Hepatocyte (in vitro differentiated cells): Measurements from ENCODE around the gene ZNF865. TPM values are rescaled to one million over a fixed set of nuclear protein-coding genes. Genes with fewer than 3 reads are reported as not detected.

Experiments used
- DNase-seq: peaks from one replicate; pipeline ENCODE4 v3.0.0-alpha.2; 2016; ENCODE audit warnings: low spot score
- H2AFZ ChIP-seq: fragments of 200-600 bp; sonication (generic); 2 replicates; pipeline ENCODE4 v1.6.0; 2016; ENCODE audit warnings: antibody characterized with exemption, mild to moderate bottlenecking
- H3K27ac ChIP-seq: fragments of 200-600 bp; sonication (generic); 2 replicates; pipeline ENCODE4 v1.5.1; 2016; ENCODE audit warnings: mild to moderate bottlenecking
- H3K27me3 ChIP-seq: fragments of 200-600 bp; sonication (generic); 2 replicates; pipeline ENCODE4 v1.6.1; 2016
- H3K36me3 ChIP-seq: fragments of 200-600 bp; sonication (generic); replicated peaks from 2 replicates; pipeline ENCODE4 v1.5.1; 2016; ENCODE audit warnings: low read depth; ENCODE audit not compliant: insufficient read depth
- H3K4me1 ChIP-seq: fragments of 200-600 bp; sonication (generic); 2 replicates; pipeline ENCODE4 v1.5.1; 2016; ENCODE audit warnings: mild to moderate bottlenecking, moderate library complexity; ENCODE audit not compliant: insufficient read depth
- H3K4me2 ChIP-seq: fragments of 200-600 bp; sonication (generic); 2 replicates; pipeline ENCODE4 v1.6.0; 2016
- H3K4me3 ChIP-seq: fragments of 200-600 bp; sonication (generic); 2 replicates; pipeline ENCODE4 v1.5.1; 2016; ENCODE audit warnings: mild to moderate bottlenecking
- H3K79me2 ChIP-seq: fragments of 200-600 bp; sonication (generic); 2 replicates; pipeline ENCODE4 v1.6.0; 2017; ENCODE audit warnings: mild to moderate bottlenecking
- H3K9me2 ChIP-seq: fragments of 200-600 bp; sonication (generic); replicated peaks from 2 replicates; pipeline ENCODE4 v1.6.0; 2017; ENCODE audit warnings: mild to moderate bottlenecking; ENCODE audit not compliant: insufficient read depth
- H3K9me3 ChIP-seq: fragments of 200-600 bp; sonication (generic); 2 replicates; pipeline ENCODE4 v1.5.1; 2016; ENCODE audit warnings: low read depth, mild to moderate bottlenecking
- H4K20me1 ChIP-seq: fragments of 200-600 bp; sonication (generic); 2 replicates; pipeline ENCODE4 v1.6.0; 2016; ENCODE audit warnings: mild to moderate bottlenecking; ENCODE audit not compliant: insufficient read depth, poor library complexity, severe bottlenecking
- EZH2 ChIP-seq: fragments of 200-600 bp; sonication (generic); IDR thresholded peaks from 2 replicates; pipeline ENCODE4 v1.6.1; 2016; ENCODE audit warnings: antibody characterized with exemption, mild to moderate bottlenecking, borderline replicate concordance
- EZH2phosphoT487 ChIP-seq: fragments of 200-600 bp; sonication (generic); IDR thresholded peaks from one replicate; pipeline ENCODE4 v1.6.1; 2018; ENCODE audit warnings: antibody characterized with exemption, mild to moderate bottlenecking, low read depth, moderate library complexity; ENCODE audit not compliant: unreplicated experiment, severe bottlenecking
- WGBS: methylation state at CpG from one replicate; pipeline ENCODE4 v1.1.6; 2016; ENCODE audit warnings: low lambda C conversion rate; ENCODE audit errors: missing lambda C conversion rate; 5-methylcytosine and 5-hydroxymethylcytosine counted together
- polyA plus RNA-seq: library from polyadenylated mRNA; unstranded; fragments of >200 nt; fragmentation: Nextera tagmentation; extraction: Ambion mirVana; gene quantifications from 2 replicates; pipeline ENCODE4 v1.2.1, GENCODE V29; 2016
- total RNA-seq: library from RNA; depleted of rRNA; stranded (reverse); fragments of >200 nt; gene quantifications from 2 replicates; pipeline ENCODE4 v1.2.3, GENCODE V29; 2014
- TF ChIP-seq, protein P1 (sequence below): fragments of 200-600 bp; sonication (generic); IDR thresholded peaks from 2 replicates; pipeline ENCODE4 v1.5.1; 2016; ENCODE audit warnings: antibody characterized with exemption, mild to moderate bottlenecking; ENCODE audit not compliant: poor library complexity

The ZNF865 gene
- total and polyA plus RNA-seq, 2 experiments from 2014 or later, result 1.7 to 3.0 TPM

DNA sequence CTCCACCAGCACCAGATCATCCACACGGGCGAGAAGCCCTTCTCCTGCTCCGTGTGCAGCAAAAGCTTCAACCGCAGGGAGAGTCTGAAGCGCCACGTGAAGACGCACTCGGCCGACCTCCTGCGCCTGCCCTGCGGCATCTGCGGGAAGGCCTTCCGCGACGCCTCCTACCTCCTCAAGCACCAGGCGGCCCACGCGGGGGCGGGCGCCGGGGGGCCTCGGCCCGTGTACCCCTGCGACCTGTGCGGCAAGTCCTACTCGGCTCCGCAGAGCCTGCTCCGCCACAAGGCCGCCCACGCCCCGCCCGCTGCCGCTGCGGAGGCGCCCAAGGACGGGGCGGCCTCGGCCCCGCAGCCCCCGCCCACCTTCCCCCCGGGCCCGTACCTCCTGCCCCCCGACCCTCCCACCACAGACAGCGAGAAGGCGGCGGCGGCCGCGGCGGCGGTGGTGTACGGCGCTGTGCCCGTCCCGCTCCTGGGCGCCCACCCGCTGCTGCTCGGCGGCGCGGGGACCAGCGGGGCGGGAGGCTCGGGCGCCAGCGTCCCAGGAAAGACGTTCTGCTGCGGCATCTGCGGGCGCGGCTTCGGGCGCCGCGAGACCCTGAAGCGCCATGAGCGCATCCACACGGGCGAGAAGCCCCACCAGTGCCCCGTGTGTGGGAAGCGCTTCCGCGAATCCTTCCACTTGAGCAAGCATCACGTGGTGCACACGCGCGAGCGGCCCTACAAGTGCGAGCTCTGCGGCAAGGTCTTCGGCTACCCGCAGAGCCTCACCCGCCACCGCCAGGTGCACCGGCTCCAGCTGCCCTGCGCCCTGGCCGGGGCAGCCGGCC is 9.5 kb downstream of the ZNF865 start:
- WGBS, result 99% methylated on average over 47 of the region's 98 CpGs
- Histone ChIP-seq H3K79me2 (peaks cover 19% of the 10 kb centered on the region), H3K4me2 (no peak overlapping the region), H2AFZ (no peak overlapping the region), H3K9me2 (no peaks in the 10 kb centered on the region), H3K4me1 (no peaks in the 10 kb centered on the region), H3K36me3 (no peaks in the 10 kb centered on the region), H3K27me3 (no peaks in the 10 kb centered on the region), H3K27ac (no peak overlapping the region), H3K9me3 (no peaks in the 10 kb centered on the region), H4K20me1 (no peaks in the 10 kb centered on the region), H3K4me3 (no peak overlapping the region)
- no peak for DNase-seq
- TF ChIP-seq EZH2phosphoT487 (no peak), EZH2 (no peak)
- TF ChIP-seq, protein P1, sequence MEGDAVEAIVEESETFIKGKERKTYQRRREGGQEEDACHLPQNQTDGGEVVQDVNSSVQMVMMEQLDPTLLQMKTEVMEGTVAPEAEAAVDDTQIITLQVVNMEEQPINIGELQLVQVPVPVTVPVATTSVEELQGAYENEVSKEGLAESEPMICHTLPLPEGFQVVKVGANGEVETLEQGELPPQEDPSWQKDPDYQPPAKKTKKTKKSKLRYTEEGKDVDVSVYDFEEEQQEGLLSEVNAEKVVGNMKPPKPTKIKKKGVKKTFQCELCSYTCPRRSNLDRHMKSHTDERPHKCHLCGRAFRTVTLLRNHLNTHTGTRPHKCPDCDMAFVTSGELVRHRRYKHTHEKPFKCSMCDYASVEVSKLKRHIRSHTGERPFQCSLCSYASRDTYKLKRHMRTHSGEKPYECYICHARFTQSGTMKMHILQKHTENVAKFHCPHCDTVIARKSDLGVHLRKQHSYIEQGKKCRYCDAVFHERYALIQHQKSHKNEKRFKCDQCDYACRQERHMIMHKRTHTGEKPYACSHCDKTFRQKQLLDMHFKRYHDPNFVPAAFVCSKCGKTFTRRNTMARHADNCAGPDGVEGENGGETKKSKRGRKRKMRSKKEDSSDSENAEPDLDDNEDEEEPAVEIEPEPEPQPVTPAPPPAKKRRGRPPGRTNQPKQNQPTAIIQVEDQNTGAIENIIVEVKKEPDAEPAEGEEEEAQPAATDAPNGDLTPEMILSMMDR, result no peak

DNA sequence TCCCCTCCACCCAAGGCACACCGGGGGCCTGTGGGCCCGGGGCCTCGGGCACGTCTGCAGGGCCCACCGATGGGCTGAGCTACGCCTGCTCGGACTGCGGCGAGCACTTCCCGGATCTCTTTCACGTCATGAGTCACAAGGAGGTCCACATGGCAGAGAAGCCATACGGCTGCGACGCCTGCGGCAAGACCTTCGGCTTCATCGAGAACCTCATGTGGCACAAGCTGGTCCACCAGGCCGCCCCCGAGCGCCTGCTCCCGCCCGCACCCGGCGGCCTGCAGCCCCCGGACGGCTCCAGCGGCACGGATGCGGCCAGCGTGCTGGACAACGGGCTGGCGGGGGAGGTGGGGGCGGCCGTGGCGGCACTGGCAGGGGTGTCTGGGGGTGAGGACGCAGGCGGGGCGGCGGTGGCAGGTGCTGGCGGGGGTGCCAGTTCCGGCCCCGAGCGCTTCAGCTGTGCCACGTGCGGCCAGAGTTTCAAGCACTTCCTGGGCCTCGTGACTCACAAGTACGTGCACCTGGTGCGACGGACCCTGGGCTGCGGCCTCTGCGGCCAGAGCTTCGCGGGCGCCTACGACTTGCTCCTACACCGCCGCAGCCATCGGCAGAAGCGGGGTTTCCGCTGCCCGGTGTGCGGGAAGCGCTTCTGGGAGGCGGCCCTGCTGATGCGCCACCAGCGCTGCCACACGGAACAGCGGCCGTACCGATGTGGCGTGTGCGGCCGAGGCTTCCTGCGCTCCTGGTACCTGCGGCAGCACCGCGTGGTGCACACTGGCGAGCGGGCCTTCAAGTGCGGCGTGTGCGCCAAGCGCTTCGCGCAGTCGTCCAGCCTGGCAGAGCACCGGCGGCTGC is 10.3 kb downstream of the ZNF865 start:
- no peak for DNase-seq
- no peak overlapping the region for H3K4me2 ChIP-seq
- H3K79me2 ChIP-seq, result peaks cover 11% of the 10 kb centered on the region
- H2AFZ ChIP-seq, result no peak overlapping the region
- H3K36me3 ChIP-seq, result no peaks in the 10 kb centered on the region
- no peak overlapping the region for H3K4me3 ChIP-seq
- no peaks in the 10 kb centered on the region for H3K9me3 ChIP-seq
- TF ChIP-seq EZH2, result no peak
- TF ChIP-seq, protein P1, result no peak
- no peak for TF ChIP-seq EZH2phosphoT487
- H3K9me2 ChIP-seq, result no peaks in the 10 kb centered on the region
- H3K4me1 ChIP-seq, result no peaks in the 10 kb centered on the region
- no peaks in the 10 kb centered on the region for H4K20me1 ChIP-seq
- no peak overlapping the region for H3K27ac ChIP-seq
- WGBS, result 98% methylated on average over 57 of the region's 88 CpGs
- H3K27me3 ChIP-seq, result no peaks in the 10 kb centered on the region

DNA sequence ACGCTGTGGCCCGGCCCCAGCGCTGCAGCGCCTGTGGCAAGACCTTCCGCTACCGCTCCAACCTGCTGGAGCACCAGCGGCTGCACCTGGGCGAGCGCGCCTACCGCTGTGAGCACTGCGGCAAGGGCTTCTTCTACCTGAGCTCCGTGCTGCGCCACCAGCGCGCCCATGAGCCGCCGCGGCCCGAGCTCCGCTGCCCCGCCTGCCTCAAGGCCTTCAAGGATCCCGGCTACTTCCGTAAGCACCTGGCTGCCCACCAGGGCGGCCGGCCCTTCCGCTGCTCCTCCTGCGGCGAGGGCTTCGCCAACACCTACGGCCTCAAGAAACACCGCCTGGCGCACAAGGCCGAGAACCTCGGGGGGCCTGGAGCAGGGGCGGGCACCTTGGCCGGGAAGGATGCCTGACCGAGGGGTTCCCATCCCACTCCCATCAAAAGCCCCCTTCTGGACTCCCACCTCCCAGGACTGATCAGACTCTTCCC is 11.0 kb downstream of the ZNF865 start:
- Histone ChIP-seq H4K20me1 (no peaks in the 10 kb centered on the region), H3K4me3 (no peak overlapping the region), H3K27me3 (no peaks in the 10 kb centered on the region), H3K9me3 (no peaks in the 10 kb centered on the region), H3K36me3 (no peaks in the 10 kb centered on the region), H3K9me2 (no peaks in the 10 kb centered on the region), H3K79me2 (peaks cover 4% of the 10 kb centered on the region), H3K27ac (no peak overlapping the region), H2AFZ (no peak overlapping the region), H3K4me1 (no peaks in the 10 kb centered on the region), H3K4me2 (no peak overlapping the region)
- 98% methylated on average over 35 of the region's 38 CpGs for WGBS
- TF ChIP-seq EZH2phosphoT487 (no peak), EZH2 (no peak)
- TF ChIP-seq, protein P1, result no peak
- DNase-seq, result no peak
